ENCODE data around the gene HIVEP3. TPM values are rescaled to one million over a fixed set of nuclear protein-coding genes. Genes with fewer than 3 reads are reported as not detected.

HIVEP3 gene
- total and polyA plus RNA-seq, 2 of the 13 experiments (the other 11 are each of a cell fraction or from before 2014, with no cell fraction given) = 0.05 TPM; not detected in 1

DNA sequence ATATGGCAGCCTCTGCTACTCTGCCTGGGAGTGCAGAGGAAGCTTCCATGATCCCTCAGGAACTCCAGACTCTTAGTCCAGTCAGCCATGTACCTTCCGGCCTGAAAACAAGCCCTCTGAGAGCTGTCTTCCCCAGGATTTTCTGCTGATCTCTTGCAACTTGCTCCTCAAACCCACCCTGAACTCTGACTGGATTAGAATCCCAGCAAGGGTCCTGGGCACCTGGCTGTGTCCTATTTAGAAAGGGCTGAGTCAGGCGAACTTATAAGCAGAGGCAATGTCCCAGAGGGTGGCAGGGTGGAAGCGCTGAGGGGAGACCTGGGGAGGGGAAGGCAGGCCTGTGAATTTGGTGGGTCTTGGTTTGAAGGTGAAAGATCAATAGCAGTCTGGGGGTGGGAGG is 249.8 kb downstream of the HIVEP3 start:
- POLR2A ChIA-PET = no interaction called here
- CTCF ChIA-PET (ENCODE audit: low intra/inter-chr PET ratio, low total read pairs) = no interaction called here
- intact Hi-C loops (cut with micrococcal nuclease; ENCODE audit: unreplicated experiment) = no loop called here

DNA sequence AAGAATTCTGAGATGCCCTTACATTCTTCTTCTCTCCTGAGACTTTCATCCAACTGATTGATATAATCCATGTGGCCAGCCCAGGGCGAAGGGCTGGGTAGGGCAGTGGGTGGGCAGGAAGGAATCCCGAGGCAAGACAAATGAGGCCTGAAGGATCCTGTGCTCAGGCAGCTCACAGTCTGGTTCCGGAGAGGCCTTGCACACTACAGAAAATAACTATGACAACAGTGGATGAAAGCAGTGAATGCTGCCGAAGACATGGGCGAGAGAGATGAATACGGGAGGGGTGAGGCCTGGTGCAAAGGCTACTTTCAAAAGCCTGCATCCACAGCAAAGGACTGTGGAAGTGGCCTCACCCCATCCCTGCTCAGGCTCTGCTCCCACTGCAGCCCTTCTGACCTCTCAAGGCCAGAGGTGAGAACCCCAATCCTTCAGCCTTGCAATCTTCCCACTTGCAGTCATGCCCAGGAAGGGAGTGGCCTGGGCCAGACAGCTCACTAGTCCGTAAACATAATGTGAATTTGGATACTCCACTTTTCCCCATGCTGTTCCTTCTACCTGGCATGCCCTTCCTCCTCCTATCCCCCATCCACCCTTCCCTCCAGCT is 250.6 kb downstream of the HIVEP3 start:
- Histone ChIP-seq H3K27ac (ENCODE audit: extremely low read length, insufficient read depth, low read length) (no peak overlapping the region), H3K9ac (ENCODE audit: insufficient read depth, low read depth, low read length) (no peak overlapping the region), H3K9me3 (ENCODE audit: low read length) (no peaks in the 10 kb centered on the region), H2AFZ (ENCODE audit: low read length) (no peak overlapping the region), H3K4me2 (ENCODE audit: low read depth, low read length) (no peak overlapping the region), H3K36me3 (replicated peaks in 1 of 2; ENCODE audit: control insufficient read depth in 1 of 2, insufficient read depth in 2 of 2, low read length in 2 of 2) (no peaks in the 10 kb centered on the region), H3K79me2 (ENCODE audit: insufficient read depth, low read length) (no peaks in the 10 kb centered on the region), H3K27me3 (ENCODE audit: control insufficient read depth in 1 of 2, insufficient read depth in 2 of 2, low read length in 2 of 2) (peaks cover 3 to 17% of the 10 kb centered on the region in 2 experiments; a peak in 2 of 5 replicates), H3K4me3 (replicated peaks in 1 of 3; ENCODE audit: insufficient read depth in 1 of 3, low read depth in 2 of 3, low read length in 3 of 3) (no peak overlapping the region), H4K20me1 (ENCODE audit: insufficient read depth, low read length) (no peaks in the 10 kb centered on the region), H3K4me1 (ENCODE audit: insufficient read depth, low read length) (no peaks in the 10 kb centered on the region)
- TF ChIP-seq RAD51 (IDR thresholded peaks at IDR 0.05; ENCODE audit: borderline replicate concordance) = no peak
- DNase-seq (ENCODE audit: low spot score) (no peak), FAIRE-seq (no peak), ATAC-seq (no peak)
- CTCF ChIA-PET (ENCODE audit: low intra/inter-chr PET ratio, low total read pairs) = no interaction called here
- in situ Hi-C loops (cut with HindIII; ENCODE audit: extremely low pct_ligation_motif_present, low pct_unique_long_range_greater_than_20kb) (no loop called here), intact Hi-C loops (cut with micrococcal nuclease; ENCODE audit: unreplicated experiment) (no loop called here)
- 42% methylated on average over 7 of the region's 7 CpGs for WGBS (ENCODE audit: low lambda C conversion rate)
- BruUV-seq (replicated peaks) = no TSS peak
- POLR2A ChIA-PET = no interaction called here

More for the DNA sequence above, 249.8 kb downstream of the HIVEP3 start:
- H3K9me3 ChIP-seq (ENCODE audit: low read length) = no peaks in the 10 kb centered on the region
- H4K20me1 ChIP-seq (ENCODE audit: insufficient read depth, low read length) = no peaks in the 10 kb centered on the region
- no TSS peak for BruUV-seq (replicated peaks)
- WGBS (ENCODE audit: low lambda C conversion rate) = 9% methylated on average over 3 of the region's 3 CpGs
- peaks cover 0 to 13% of the 10 kb centered on the region in 2 experiments; a peak in 2 of 5 replicates for H3K27me3 ChIP-seq (ENCODE audit: control insufficient read depth in 1 of 2, insufficient read depth in 2 of 2, low read length in 2 of 2)
- TF ChIP-seq KDM4B (CRISPR knock-in tag; IDR thresholded peaks at IDR 0.05) (no peak), ZNF432 (CRISPR knock-in tag; IDR thresholded peaks at IDR 0.05; ENCODE audit: borderline replicate concordance) (no peak), SNRNP70 (IDR thresholded peaks at IDR 0.05; ENCODE audit: low read depth, low read length) (no peak), REL (CRISPR knock-in tag; conservative IDR thresholded peaks at IDR 0.05) (no peak), ZFYVE20 (CRISPR knock-in tag; IDR thresholded peaks at IDR 0.05; ENCODE audit: borderline replicate concordance, low read depth) (no peak), SMAD9 (CRISPR knock-in tag; IDR thresholded peaks at IDR 0.05) (no peak)
- H3K79me2 ChIP-seq (ENCODE audit: insufficient read depth, low read length) = no peaks in the 10 kb centered on the region
- ATAC-seq (no peak), FAIRE-seq (no peak), DNase-seq (ENCODE audit: low spot score) (no peak)
- H3K4me2 ChIP-seq (ENCODE audit: low read depth, low read length) = no peak overlapping the region
- no peaks in the 10 kb centered on the region for H3K36me3 ChIP-seq (replicated peaks in 1 of 2; ENCODE audit: control insufficient read depth in 1 of 2, insufficient read depth in 2 of 2, low read length in 2 of 2)
- in situ Hi-C loops (cut with HindIII; ENCODE audit: extremely low pct_ligation_motif_present, low pct_unique_long_range_greater_than_20kb) = no loop called here
- no peak overlapping the region for H3K27ac ChIP-seq (ENCODE audit: extremely low read length, insufficient read depth, low read length)
- H3K9ac ChIP-seq (ENCODE audit: insufficient read depth, low read depth, low read length) = no peak overlapping the region
- no peaks in the 10 kb centered on the region for H3K4me1 ChIP-seq (ENCODE audit: insufficient read depth, low read length)
- no peak overlapping the region for H2AFZ ChIP-seq (ENCODE audit: low read length)
- H3K4me3 ChIP-seq (replicated peaks in 1 of 3; ENCODE audit: insufficient read depth in 1 of 3, low read depth in 2 of 3, low read length in 3 of 3) = no peak overlapping the region

Data from HepG2 (cell line).